MM.1S (cell line): ENCODE data around the gene SH3GL3.

Experiments used
- CTCF ChIP-seq: fragments of 300-600 bp; sonication (generic); IDR thresholded peaks from 2 replicates; pipeline ENCODE4 v1.5.1; 2016; ENCODE audit warnings: antibody characterized with exemption, low read length, mixed read lengths
- EZH2 ChIP-seq: fragments of 300-600 bp; sonication (generic); optimal IDR thresholded peaks from 2 replicates; pipeline ENCODE3; 2017; ENCODE audit warnings: low read depth, mild to moderate bottlenecking, antibody characterized with exemption, low read length, mixed read lengths

- TF ChIP-seq CTCF (no peak), EZH2 (no peak)
Measured at GRCh38 chr15:83656192-83656591, 209.1 kb downstream of the SH3GL3 start.
